RKO (cell line): Measurements from ENCODE around the gene POLA1.

Experiments used
- DNase-seq: peaks from one replicate; pipeline ENCODE4 v3.0.0-alpha.2; 2016; ENCODE audit warnings: low spot score

POLA1 gene

GRCh38 chrX:25010784-25011588, 317.3 kb downstream of the POLA1 start:
- DNase-seq, result no peak

- no peak for DNase-seq
Observed at GRCh38 chrX:25011589-25012432, 318.1 kb downstream of the POLA1 start.

GRCh38 chrX:25012433-25012735, 318.7 kb downstream of the POLA1 start:
- DNase-seq, result no peak

GRCh38 chrX:25012793-25013631, 319.3 kb downstream of the POLA1 start:
- DNase-seq, result no peak

GRCh38 chrX:25013632-25014365, 320.1 kb downstream of the POLA1 start:
- peak; percentile 20 for DNase-seq

GRCh38 chrX:25014366-25014838, 320.7 kb downstream of the POLA1 start:
- no peak for DNase-seq

GRCh38 chrX:25015486-25016360, 322.0 kb downstream of the POLA1 start, which contains the start of gene ARX:
TSS of gene ARX (minus strand) at chrX:25015965. CDS start at chrX:25015737, 228 bp downstream.
- DNase-seq, result no peak

- no peak for DNase-seq
Observed at GRCh38 chrX:25016361-25016671, 322.6 kb downstream of the POLA1 start.

- DNase-seq, result no peak
Observed at GRCh38 chrX:25016938-25017598, 323.4 kb downstream of the POLA1 start.

GRCh38 chrX:25017667-25018247, 324.0 kb downstream of the POLA1 start:
- DNase-seq, result no peak

GRCh38 chrX:25018682-25019081, 325.0 kb downstream of the POLA1 start:
- DNase-seq, result no peak

GRCh38 chrX:25019707-25020390, 326.1 kb downstream of the POLA1 start:
- DNase-seq, result no peak

GRCh38 chrX:25020391-25020904, 326.7 kb downstream of the POLA1 start:
- no peak for DNase-seq

- DNase-seq, result no peak
Observed at GRCh38 chrX:25020905-25021449, 327.3 kb downstream of the POLA1 start.

GRCh38 chrX:25022499-25023325, 329.0 kb downstream of the POLA1 start:
- DNase-seq, result no peak

- DNase-seq, result no peak
Observed at GRCh38 chrX:25023908-25024307, 330.2 kb downstream of the POLA1 start.

- DNase-seq, result no peak
Observed at GRCh38 chrX:25025615-25026014, 331.9 kb downstream of the POLA1 start.

GRCh38 chrX:25026576-25026975, 332.9 kb downstream of the POLA1 start:
- no peak for DNase-seq
